Effector memory CD4-positive, alpha-beta T cell (primary cell): ENCODE measurements around the gene CCDC77.

Experiments
- DNase-seq, 3 donors: peaks; one replicate each; pipeline ENCODE4 v3.0.0-alpha.2; 2020
- H3K27ac ChIP-seq: 2 replicates; pipeline ENCODE4 v1.7.0; 2013; ENCODE audit warnings: mild to moderate bottlenecking, low read length, moderate library complexity; ENCODE audit not compliant: insufficient read depth, poor library complexity, severe bottlenecking
- H3K27me3 ChIP-seq: replicated peaks from 2 replicates; pipeline ENCODE4 v1.7.0; 2013; ENCODE audit warnings: mild to moderate bottlenecking, low read length; ENCODE audit not compliant: insufficient read depth, control insufficient read depth, poor library complexity, severe bottlenecking
- H3K36me3 ChIP-seq: 2 replicates; pipeline ENCODE4 v1.7.0; 2013; ENCODE audit warnings: mild to moderate bottlenecking, low read length, moderate library complexity; ENCODE audit not compliant: control insufficient read depth, insufficient read depth
- H3K4me1 ChIP-seq: 2 replicates; pipeline ENCODE4 v1.7.0; 2013; ENCODE audit warnings: low read length, mild to moderate bottlenecking; ENCODE audit not compliant: control insufficient read depth, insufficient read depth, poor library complexity, severe bottlenecking
- H3K4me3 ChIP-seq: 2 replicates; pipeline ENCODE4 v1.7.0; 2013; ENCODE audit warnings: low read length, low read depth, mild to moderate bottlenecking; ENCODE audit not compliant: insufficient read depth, poor library complexity, severe bottlenecking
- H3K9me3 ChIP-seq: 2 replicates; pipeline ENCODE4 v1.7.0; 2013; ENCODE audit warnings: mild to moderate bottlenecking, low read length, moderate library complexity; ENCODE audit not compliant: control insufficient read depth

The CCDC77 gene

DNA sequence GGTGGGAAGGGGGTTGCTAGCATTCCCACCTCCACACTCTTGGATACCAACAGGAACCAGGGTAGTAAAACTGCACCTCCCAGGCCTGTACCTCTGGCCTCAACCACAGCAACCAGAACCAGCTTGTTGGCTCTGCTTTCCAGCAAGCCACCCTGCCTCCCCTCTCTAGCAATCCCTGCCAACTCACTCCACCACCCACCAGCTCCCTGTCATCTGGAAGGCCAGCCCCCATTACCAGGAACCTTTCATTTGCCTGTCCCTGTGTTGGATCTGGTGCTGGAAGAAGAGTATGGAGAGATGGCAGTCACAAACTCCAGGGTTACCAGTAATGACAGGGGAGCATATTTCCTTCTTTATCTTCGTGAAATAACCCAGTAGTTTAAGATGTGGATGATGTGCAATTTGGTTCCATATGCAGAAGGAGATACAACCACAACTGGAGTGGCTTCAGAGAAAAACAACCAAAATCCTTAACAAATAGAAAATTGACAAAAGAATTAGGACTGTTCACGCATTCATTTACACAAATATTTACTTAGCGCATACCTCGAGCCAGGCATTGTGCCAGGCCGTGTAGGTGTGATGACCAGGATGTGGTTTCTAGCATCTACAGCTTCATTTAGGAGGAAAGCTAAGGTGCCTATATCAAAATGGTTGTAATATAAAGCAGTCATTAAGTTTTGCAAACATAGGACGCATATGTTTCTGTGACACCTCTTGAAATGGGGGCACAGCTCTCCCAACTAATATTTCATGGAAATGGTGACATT is 61.7 kb downstream of the CCDC77 start:
- H3K27ac ChIP-seq, result no peak overlapping the region
- no peaks in the 10 kb centered on the region for H3K27me3 ChIP-seq
- no peak overlapping the region for H3K4me3 ChIP-seq
- DNase-seq, result no peak
- peaks cover 2% of the 10 kb centered on the region for H3K4me1 ChIP-seq
- H3K36me3 ChIP-seq, result no peaks in the 10 kb centered on the region
- no peaks in the 10 kb centered on the region for H3K9me3 ChIP-seq

DNA sequence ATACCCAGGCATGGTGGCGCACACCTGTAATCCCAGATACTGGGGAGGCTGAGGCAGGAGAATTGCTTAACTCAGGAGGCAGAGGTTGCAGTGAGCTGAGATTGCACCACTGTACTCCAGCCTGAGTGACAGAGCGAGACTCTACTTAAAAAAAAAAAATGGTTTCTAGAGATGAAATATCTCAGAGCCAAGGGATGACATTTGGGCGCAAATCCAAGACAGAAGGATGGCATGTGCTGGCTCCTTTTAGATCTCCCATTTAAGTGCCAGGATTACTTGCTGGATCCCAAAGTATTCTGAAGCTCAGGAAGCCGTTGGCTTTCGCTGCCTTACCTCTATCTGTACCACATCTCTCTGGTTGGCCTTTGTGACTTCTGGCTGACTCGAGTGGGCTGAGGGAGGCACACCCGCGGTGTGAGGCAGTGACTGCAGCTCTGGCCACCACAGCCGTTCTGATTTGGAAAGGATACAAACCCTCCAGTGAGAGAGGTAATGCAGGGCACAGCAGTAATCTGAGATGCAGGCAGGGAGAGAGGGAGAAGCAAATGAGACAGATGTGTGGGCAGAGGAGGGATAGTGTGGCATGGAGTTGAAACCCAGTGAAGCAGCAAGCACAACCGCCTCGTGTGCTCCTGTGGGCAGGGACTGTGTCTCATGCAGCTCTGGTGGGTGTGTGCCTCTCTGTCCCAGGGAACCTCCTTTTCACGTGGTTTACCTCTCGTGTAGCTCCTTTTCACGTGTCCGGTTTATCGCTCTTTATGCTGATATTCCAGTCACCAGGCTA is 63.2 kb downstream of the CCDC77 start:
- no peaks in the 10 kb centered on the region for H3K27me3 ChIP-seq
- H3K36me3 ChIP-seq, result no peaks in the 10 kb centered on the region

DNA sequence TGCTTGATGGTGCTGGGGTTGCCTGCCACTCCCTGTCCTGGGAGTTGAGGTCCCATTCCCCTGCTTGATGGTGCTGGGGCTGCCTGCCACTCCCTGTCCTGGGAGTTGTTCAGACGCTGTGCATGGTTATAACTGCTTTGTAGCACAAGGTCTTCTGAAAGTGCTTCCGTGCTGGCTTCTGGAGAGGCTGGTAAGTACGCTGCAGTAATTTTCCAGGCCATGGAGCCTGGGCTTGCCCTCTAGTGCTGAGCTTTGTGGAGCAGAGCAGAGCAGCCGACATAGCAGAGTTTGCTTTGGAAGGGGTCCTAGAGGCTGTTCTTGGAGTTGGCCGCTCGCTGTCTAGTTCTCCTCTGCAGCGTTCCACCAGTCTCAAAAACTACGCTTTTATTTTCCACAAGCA is 64.6 kb downstream of the CCDC77 start:
- Histone ChIP-seq H3K36me3 (no peaks in the 10 kb centered on the region), H3K27ac (no peak overlapping the region), H3K9me3 (no peaks in the 10 kb centered on the region), H3K27me3 (no peaks in the 10 kb centered on the region), H3K4me1 (no peaks in the 10 kb centered on the region), H3K4me3 (no peak overlapping the region)
- no peak for DNase-seq

More for the DNA sequence above, 63.2 kb downstream of the CCDC77 start:
- Histone ChIP-seq H3K9me3 (no peaks in the 10 kb centered on the region), H3K4me1 (peaks cover 2% of the 10 kb centered on the region), H3K4me3 (no peak overlapping the region), H3K27ac (no peak overlapping the region)
- DNase-seq, result no peak

DNA sequence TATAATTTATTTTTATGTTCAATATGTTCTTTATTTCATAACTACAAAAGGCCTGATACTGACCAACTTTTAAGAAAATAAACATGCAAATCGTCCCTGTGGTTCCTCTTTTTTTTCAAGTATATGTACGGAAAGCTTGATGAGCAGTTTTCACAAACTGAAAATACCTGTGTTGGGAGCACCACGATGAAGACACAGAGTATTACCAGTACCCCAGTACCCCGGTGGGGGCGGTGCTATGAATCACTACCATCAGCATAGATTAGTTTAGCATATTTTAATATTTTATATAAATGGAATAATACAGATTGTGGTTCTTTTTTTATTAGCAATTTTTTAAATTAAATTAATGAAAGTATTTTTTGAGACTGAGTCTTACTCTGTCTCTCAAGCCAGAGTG is 65.3 kb downstream of the CCDC77 start:
- H3K9me3 ChIP-seq, result no peaks in the 10 kb centered on the region
- no peak overlapping the region for H3K27ac ChIP-seq
- no peaks in the 10 kb centered on the region for H3K36me3 ChIP-seq
- H3K4me3 ChIP-seq, result no peak overlapping the region
- H3K27me3 ChIP-seq, result no peaks in the 10 kb centered on the region
- no peaks in the 10 kb centered on the region for H3K4me1 ChIP-seq
- DNase-seq, result no peak

DNA sequence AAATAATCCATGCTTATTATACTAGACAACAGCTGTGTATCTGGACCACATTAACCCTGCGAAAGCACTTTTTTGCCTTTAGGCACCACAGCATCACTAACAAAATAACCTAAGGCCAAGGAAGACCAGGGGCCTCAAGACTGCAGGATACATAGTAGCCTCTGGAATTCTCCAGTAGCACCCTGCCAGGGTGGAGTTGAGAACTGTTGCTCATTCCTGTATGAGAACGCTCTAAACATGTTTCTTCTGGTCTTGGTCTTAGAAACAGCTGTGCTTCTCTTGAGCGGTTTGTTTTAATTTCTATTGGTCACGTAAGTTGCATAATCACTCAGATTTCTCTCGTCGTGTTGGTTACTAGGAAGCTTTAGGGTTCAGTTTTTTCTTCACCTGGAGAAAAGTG is 66.1 kb downstream of the CCDC77 start:
- Histone ChIP-seq H3K9me3 (no peaks in the 10 kb centered on the region), H3K4me3 (no peak overlapping the region), H3K27me3 (no peaks in the 10 kb centered on the region), H3K36me3 (no peaks in the 10 kb centered on the region), H3K4me1 (no peaks in the 10 kb centered on the region), H3K27ac (no peak overlapping the region)
- no peak for DNase-seq

DNA sequence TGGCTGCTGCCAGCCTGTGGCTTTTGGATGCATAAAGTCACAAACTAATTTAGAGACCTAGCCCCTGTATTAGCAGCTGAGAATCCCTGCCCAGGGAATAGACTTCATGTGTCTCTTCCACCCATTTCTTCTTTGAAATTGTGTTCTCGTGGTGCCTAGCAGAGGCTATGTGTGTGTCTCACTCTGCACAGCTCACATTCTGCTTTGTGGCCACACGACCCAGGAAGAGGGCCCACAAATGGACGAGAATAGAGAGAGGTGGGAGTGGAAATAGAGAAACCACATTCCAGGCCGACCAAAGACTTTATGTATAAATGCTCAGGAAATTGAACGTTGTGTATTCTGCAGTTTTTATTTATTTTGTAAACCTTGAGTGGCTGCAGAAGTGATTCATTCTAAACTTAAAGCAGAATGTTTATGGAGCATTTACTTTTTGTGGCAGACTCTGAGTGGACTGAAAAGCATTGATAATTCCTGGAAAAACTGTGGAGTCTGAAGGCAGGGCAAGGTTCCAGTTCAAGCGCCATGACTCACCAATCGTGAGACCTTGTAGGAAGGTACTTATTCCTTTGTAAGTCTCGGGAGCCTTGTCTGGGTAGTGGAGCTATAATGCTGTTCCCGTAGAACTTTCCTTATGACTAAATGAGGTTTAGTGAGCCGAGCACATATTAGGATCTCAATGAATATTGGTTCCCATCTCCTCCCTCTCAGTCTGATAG is 67.4 kb downstream of the CCDC77 start:
- Histone ChIP-seq H3K36me3 (no peaks in the 10 kb centered on the region), H3K4me3 (no peak overlapping the region), H3K27me3 (no peaks in the 10 kb centered on the region), H3K27ac (no peak overlapping the region), H3K4me1 (no peaks in the 10 kb centered on the region), H3K9me3 (no peaks in the 10 kb centered on the region)
- DNase-seq, result no peak

DNA sequence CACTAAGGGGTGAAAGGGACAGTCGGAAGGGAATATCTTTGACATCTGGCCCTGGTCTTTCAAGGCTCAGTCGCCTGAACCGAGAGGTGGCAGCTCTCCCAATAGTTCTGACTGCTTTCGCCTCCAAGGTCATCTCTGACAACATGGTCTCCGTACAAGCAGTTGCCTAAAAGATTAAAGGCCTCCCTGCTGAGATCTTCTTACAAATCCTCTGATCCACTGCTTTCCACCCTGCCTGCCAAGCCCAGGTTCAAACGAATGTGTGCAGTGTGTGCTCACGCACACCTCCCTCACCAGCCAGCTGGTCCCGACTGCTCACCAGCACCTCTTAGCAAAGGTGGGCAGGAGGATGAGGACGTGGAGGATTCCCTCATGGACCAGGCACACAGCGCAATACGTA is 68.7 kb downstream of the CCDC77 start:
- no peak overlapping the region for H3K27ac ChIP-seq
- no peak overlapping the region for H3K4me3 ChIP-seq
- H3K36me3 ChIP-seq, result no peaks in the 10 kb centered on the region
- no peaks in the 10 kb centered on the region for H3K9me3 ChIP-seq
- H3K4me1 ChIP-seq, result no peaks in the 10 kb centered on the region
- H3K27me3 ChIP-seq, result no peaks in the 10 kb centered on the region
- no peak for DNase-seq

DNA sequence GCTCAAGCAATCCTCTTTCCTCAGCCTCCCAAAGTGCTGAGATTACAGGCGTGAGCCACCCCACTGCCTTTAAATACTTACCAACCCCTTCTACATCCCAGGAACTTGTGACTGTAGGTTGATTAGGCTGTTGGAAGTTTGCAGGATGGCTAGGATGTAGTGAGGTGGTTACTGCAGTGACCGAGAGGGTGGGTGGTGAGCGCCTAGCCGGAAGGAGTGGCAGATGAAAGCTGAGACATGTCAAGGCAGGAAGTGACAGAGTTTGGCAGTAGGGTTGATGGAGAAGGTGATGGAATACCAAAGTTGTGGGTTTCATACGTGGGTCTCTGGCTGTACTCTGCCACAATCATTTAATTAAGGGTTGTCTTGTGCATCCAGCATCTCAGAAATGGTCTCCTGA is 71.8 kb downstream of the CCDC77 start:
- Histone ChIP-seq H3K4me3 (no peak overlapping the region), H3K27me3 (no peaks in the 10 kb centered on the region), H3K9me3 (no peaks in the 10 kb centered on the region), H3K36me3 (no peaks in the 10 kb centered on the region), H3K27ac (no peak overlapping the region), H3K4me1 (no peaks in the 10 kb centered on the region)
- no peak for DNase-seq

DNA sequence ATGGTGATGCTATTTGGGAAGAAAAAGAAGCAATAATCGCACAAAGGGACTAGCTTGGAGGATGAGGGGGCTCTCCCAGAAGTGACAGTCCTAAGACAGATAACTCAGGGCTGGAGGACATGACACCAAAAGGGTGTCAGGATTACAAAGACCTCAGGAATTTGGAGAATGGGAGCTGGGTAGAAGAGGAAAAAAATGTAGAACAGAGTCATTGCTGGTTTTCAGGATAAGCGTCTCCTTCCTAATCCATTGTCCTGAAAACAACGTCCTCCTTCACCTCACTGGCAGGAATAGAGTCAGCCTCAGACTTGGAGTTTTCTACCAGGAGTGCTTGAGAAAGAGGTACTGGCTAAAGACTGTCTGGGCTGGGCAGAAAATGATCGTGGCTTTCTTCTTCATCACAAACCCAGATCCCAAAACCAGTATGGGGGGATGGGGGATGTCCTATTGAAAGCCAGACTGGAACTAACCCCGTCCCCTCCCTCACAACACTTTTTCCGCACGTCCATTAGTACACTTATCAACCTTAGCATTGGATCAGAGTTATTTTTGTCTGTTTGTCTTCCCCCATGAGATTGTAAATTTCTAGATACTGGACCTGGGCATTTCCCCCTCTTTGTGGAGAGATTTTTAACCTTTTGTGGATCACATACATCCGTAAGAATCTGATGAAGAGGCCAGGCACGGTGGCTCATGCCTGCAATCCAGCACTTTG is 72.6 kb downstream of the CCDC77 start:
- H3K36me3 ChIP-seq, result no peaks in the 10 kb centered on the region
- H3K4me1 ChIP-seq, result no peaks in the 10 kb centered on the region
- no peak overlapping the region for H3K4me3 ChIP-seq
- no peaks in the 10 kb centered on the region for H3K27me3 ChIP-seq
- H3K27ac ChIP-seq, result no peak overlapping the region
- H3K9me3 ChIP-seq, result no peaks in the 10 kb centered on the region
- no peak for DNase-seq
